MV-4-11 (cell line): ENCODE measurements around the gene CAMK1D.
"Not testable (repeated sequence)": the region's sequence is repeated elsewhere in the genome, so short reads cannot be mapped to it uniquely, and the experiment has no call there.

Source experiments
- DNase-seq: peaks from one replicate; lab custom pipeline; 2025; lab: John Stamatoyannopoulos, UW

The CAMK1D gene

GRCh38 chr10:12348870-12349628 lies at the start of gene CAMK1D:
TSS of gene CAMK1D (plus strand) at chr10:12349547.
- peak; percentile 85 for DNase-seq

- not testable (repeated sequence) for DNase-seq
Observed at GRCh38 chr10:12301036-12301435, 48.3 kb upstream of the CAMK1D start.

- DNase-seq: peak; percentile 45
Observed at GRCh38 chr10:12308057-12308456, 41.3 kb upstream of the CAMK1D start.

GRCh38 chr10:12308736-12309375 lies 40.5 kb upstream of the CAMK1D start:
- no peak for DNase-seq

- not testable (repeated sequence) for DNase-seq
Observed at GRCh38 chr10:12309783-12310182, 39.6 kb upstream of the CAMK1D start.

- no peak for DNase-seq
Observed at GRCh38 chr10:12314836-12315235, 34.5 kb upstream of the CAMK1D start.

- peak; percentile 51 for DNase-seq
Observed at GRCh38 chr10:12319076-12319475, 30.3 kb upstream of the CAMK1D start.

GRCh38 chr10:12320892-12321291 lies 28.5 kb upstream of the CAMK1D start:
- DNase-seq: no peak

- no peak for DNase-seq
Observed at GRCh38 chr10:12321641-12322040, 27.7 kb upstream of the CAMK1D start.

GRCh38 chr10:12322583-12323131 lies 26.7 kb upstream of the CAMK1D start:
- DNase-seq: no peak

GRCh38 chr10:12324530-12324929 lies 24.8 kb upstream of the CAMK1D start:
- no peak for DNase-seq

- DNase-seq: no peak
Observed at GRCh38 chr10:12327074-12327473, 22.3 kb upstream of the CAMK1D start.

- DNase-seq: no peak
Observed at GRCh38 chr10:12327476-12327875, 21.9 kb upstream of the CAMK1D start.

- not testable (repeated sequence) for DNase-seq
Observed at GRCh38 chr10:12328312-12328711, 21.0 kb upstream of the CAMK1D start.

- no peak for DNase-seq
Observed at GRCh38 chr10:12332572-12333379, 16.6 kb upstream of the CAMK1D start.

GRCh38 chr10:12333380-12334185 lies 15.8 kb upstream of the CAMK1D start:
- DNase-seq: peak; percentile 93

GRCh38 chr10:12334186-12334530 lies 15.2 kb upstream of the CAMK1D start:
- no peak for DNase-seq

- DNase-seq: not testable (repeated sequence)
Observed at GRCh38 chr10:12335169-12335568, 14.2 kb upstream of the CAMK1D start.

GRCh38 chr10:12337453-12338372 lies 11.6 kb upstream of the CAMK1D start:
- DNase-seq: no peak

GRCh38 chr10:12338981-12339380 lies 10.4 kb upstream of the CAMK1D start:
- no peak for DNase-seq

GRCh38 chr10:12340371-12340770 lies 9.0 kb upstream of the CAMK1D start:
- no peak for DNase-seq
